NK-92 (cell line): Measurements from ENCODE around the gene HLA-E.

ENCODE experiments used
- DNase-seq: peaks from one replicate; lab custom pipeline; 2025; ENCODE audit not compliant: unreplicated experiment; lab: John Stamatoyannopoulos, UW

HLA-E gene

DNA sequence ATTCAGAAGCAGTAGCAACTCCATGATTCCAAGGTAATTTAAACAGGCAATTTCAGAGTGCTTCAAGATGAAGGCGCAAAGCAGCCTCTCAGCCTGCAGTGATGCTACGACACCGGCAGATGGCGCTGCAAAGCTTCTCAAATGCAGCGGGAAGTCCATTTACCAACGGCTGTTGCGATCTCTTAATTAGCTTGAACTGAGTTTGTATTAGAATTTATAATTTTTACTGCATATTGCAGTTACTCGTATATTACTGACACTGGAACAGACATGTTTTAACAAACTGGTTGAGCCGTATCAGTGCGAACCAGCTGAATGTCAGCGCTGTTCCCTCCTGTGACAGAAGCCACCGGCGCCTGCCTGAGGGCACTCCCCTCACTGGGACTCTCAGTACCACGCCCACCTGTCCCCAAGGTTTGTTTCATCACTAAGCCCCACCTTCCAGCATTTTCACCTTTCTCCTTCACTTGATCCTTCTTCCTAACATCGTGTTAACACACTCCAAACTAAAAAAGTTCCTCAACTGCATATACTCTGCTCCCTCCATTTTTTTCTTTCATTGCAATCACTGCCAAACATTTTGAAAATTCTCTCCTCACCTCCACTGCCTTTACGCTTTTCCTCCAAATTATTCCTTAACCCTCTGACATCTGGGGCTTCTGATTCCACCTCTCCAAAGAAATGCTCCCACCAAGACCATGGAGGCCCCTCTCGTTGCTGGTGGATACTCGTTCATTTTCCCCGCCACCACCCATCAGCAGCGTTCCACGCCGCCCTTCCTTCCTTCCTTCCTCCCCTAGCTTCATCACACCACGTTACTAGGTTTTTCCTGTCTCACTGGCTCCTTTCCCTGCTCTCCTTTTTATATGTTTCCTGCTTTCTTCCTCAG lies 52.5 kb downstream of the HLA-E start:
- peak; percentile 56 for DNase-seq

GRCh38 chr6:30542404-30542725 lies 53.1 kb downstream of the HLA-E start:
- DNase-seq: no peak

DNA sequence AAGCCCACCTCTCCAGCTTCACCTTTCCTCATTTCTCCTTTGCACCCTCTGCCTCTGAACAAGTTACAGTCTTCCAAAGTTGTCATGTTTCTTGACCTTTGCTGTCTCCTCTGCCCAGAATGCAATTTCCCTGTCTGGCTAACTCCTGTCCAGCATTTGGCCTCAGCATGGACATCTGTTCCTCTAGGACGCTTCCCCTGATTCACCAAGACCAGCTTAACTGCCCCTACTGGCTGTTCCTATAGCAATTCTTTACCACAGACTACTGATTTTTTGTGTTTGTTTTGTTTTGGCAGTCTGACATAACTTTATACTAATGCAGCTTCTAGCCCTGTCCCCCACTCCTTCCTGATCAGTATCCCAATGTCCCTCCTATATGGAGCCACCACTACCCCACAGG lies 53.6 kb downstream of the HLA-E start:
- no peak for DNase-seq
